Activated CD4-positive, alpha-beta memory T cell treated with anti-CD3 and anti-CD28 coated beads, Interleukin-2, amount 10 ng/mL, durations not matched to agents 7 days and 5 days (primary cell): ENCODE measurements around the gene BBS9. TPM values are rescaled to one million over a fixed set of nuclear protein-coding genes. Genes with fewer than 3 reads are reported as not detected.
A peak's percentile ranks its signal among the peaks of the same experiment; 100 is the strongest.
"Not testable (repeated sequence)": the region's sequence is repeated elsewhere in the genome, so short reads cannot be mapped to it uniquely, and the experiment has no call there.

Experiments
- CTCF ChIA-PET: fragments of 350-600 bp; sonication (Branson Sonifier 250); formaldehyde crosslinking; loops from one replicate; lab custom pipeline; 2021; ENCODE audit warnings: antibody characterized with exemption, inconsistent platforms; lab: Charles Lee
- POLR2A ChIA-PET: fragments of 350-600 bp; sonication (Branson Sonifier 250); formaldehyde crosslinking; loops from one replicate; lab custom pipeline; 2021; ENCODE audit warnings: antibody characterized with exemption; lab: Charles Lee
- DNase-seq: peaks from one replicate; pipeline ENCODE4 v3.0.0-alpha.2; 2020
- H3K27ac Mint-ChIP-seq: one replicate; pipeline ENCODE4 v1.8.0; 2021; ENCODE audit warnings: mild to moderate bottlenecking, mixed read lengths
- H3K27me3 Mint-ChIP-seq: one replicate; pipeline ENCODE4 v1.8.0; 2021; ENCODE audit warnings: mixed read lengths
- H3K36me3 Mint-ChIP-seq: one replicate; pipeline ENCODE4 v1.8.0; 2021; ENCODE audit warnings: low read depth, mixed read lengths
- H3K4me1 Mint-ChIP-seq: one replicate; pipeline ENCODE4 v1.8.0; 2021; ENCODE audit warnings: mixed read lengths
- H3K4me3 Mint-ChIP-seq: one replicate; pipeline ENCODE4 v1.8.0; 2021; ENCODE audit warnings: mild to moderate bottlenecking, mixed read lengths
- H3K9me3 Mint-ChIP-seq: one replicate; pipeline ENCODE4 v1.8.0; 2021; ENCODE audit warnings: mixed read lengths
- total RNA-seq, 2 experiments: library from RNA; stranded (reverse); gene quantifications; one replicate each; pipeline ENCODE4 v1.2.3, GENCODE V29; 2021

Gene BBS9
- total RNA-seq, 2 experiments from 2014 or later, result 13.7 to 14.0 TPM

DNA sequence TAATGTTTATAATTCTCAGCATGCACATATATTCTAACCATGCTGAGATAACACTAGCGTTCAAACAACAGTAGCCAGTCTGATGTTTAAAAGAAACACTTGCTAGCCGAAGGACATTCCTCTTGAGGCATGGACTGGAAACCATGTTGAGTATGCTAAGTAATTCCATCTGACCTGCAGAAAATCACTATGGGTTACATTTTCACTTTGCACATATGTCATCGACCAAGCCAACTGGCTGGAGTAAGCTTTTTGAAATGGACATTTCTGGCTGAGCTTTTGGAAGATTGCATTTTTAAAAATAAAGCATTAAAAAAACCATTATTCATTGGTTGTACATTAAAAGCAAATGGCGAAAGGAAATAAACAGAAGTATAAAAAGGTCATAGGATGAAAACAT, 88.2 kb downstream of the BBS9 start:
- Mint-ChIP-seq H3K27ac (no peak overlapping the region), H3K9me3 (peaks cover 3% of the 10 kb centered on the region), H3K4me1 (no peaks in the 10 kb centered on the region), H3K4me3 (no peak overlapping the region), H3K36me3 (peaks cover 3% of the 10 kb centered on the region), H3K27me3 (no peaks in the 10 kb centered on the region)
- CTCF ChIA-PET, result no interaction called here
- no peak for DNase-seq
- POLR2A ChIA-PET, result no interaction called here

DNA sequence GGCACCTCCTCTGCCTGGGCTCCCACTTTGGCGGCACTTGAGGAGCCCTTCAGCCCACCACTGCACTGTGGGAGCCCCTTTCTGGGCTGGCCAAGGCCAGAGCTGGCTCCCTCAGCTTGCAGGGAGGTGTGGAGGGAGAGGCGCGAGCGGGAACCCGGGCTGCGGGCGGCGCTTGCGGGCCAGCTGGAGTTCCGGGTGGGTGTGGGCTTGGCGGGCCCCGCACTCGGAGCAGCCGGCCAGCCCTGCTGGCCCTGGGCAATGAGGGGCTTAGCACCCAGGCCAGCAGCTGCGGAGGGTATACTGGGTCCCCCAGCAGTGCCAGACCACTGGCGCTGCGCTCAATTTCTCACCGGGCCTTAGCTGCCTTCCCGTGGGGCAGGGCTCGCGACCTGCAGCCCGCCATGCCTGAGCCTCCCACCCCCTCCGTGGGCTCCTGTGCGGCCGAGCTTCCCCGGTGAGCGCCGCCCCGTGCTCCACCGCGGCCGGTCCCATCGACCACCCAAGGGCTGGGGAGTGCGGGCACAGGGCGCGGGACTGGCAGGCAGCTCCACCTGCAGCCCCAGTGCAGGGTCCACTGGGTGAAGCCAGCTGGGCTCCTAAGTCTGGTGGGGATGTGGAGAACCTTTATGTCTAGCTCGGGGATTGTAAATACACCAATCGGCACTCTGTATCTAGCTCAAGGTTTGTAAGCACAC, 89.6 kb downstream of the BBS9 start:
- H3K4me3 Mint-ChIP-seq, H3K9me3 Mint-ChIP-seq, H3K27ac Mint-ChIP-seq, H3K27me3 Mint-ChIP-seq, H3K4me1 Mint-ChIP-seq, CTCF ChIA-PET, POLR2A ChIA-PET, DNase-seq, H3K36me3 Mint-ChIP-seq: not testable (repeated sequence)

DNA sequence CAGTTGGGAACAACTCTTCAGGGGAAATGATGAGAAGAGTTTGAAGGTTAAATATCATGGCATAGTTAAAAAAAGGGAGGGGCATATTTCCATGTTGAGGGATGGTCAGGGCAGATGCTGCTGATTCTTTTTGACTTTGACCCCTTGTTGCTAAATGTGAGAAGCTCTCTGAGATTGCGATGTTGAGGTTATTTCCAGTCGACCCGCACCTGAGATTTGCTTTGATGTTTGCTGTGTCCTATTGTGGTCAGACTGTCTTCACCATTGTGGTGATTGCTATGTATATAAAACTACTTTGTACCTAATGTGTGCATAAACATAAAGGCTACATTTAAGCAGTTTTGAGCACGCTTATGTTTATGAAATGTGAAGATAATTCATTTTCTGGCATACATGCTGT, 90.9 kb downstream of the BBS9 start:
- no peaks in the 10 kb centered on the region for H3K36me3 Mint-ChIP-seq
- no peak overlapping the region for H3K4me3 Mint-ChIP-seq
- H3K4me1 Mint-ChIP-seq, result no peaks in the 10 kb centered on the region
- no peak overlapping the region for H3K27ac Mint-ChIP-seq
- ChIA-PET CTCF (no interaction called here), POLR2A (no interaction called here)
- no peak for DNase-seq
- no peaks in the 10 kb centered on the region for H3K27me3 Mint-ChIP-seq
- no peaks in the 10 kb centered on the region for H3K9me3 Mint-ChIP-seq

DNA sequence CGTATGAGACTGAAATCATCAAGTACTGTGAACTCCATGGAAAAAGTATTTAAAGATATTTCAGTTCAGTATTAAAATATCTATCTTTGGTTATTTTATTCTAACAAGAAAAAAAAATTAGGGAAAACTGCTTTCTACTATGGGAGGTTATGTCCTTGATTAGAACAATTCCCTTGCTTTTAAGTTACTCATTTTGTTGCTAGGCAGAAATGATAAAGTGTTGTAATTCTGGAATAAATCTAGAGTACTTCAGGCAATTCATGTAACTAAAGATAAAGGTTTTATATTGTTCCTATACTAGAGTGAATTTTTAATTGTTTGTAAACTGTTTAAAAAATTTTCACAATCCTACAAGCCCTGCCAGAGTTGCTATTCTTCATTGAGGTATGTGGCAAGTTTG, 92.0 kb downstream of the BBS9 start:
- CTCF ChIA-PET, result no interaction called here
- POLR2A ChIA-PET, result no interaction called here
- Mint-ChIP-seq H3K27me3 (no peaks in the 10 kb centered on the region), H3K36me3 (no peaks in the 10 kb centered on the region), H3K4me1 (no peaks in the 10 kb centered on the region), H3K4me3 (no peak overlapping the region), H3K27ac (no peak overlapping the region), H3K9me3 (no peaks in the 10 kb centered on the region)
- no peak for DNase-seq

DNA sequence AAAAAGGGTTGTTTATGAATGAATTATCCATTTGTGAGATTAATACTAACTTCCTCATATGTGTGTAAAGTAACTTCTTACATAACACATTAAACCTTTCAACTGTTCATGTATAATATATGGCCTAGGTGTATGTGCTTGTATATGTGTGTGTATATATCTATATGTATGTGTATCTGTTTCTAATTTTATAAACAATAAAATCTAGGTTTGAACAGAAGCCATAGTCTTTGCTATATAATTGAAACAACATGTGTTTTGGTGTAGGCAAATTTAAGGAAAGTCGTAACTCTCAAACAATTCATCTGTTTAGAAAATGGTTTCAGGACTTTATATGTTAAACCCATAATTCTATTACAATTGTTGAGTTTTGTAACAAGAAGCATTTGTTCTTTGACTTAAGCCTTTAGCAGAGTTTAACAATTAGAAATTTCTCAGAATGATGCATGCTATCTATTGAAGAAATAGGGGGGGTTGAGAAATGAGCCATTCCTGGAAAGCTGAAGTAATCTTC, 103.3 kb downstream of the BBS9 start:
- ChIA-PET POLR2A (no interaction called here), CTCF (no interaction called here)
- Mint-ChIP-seq H3K36me3 (no peaks in the 10 kb centered on the region), H3K4me3 (no peak overlapping the region), H3K27me3 (no peaks in the 10 kb centered on the region), H3K27ac (no peak overlapping the region), H3K4me1 (peaks cover 2% of the 10 kb centered on the region), H3K9me3 (no peaks in the 10 kb centered on the region)
- no peak for DNase-seq

- Mint-ChIP-seq H3K4me1 (peaks cover 2% of the 10 kb centered on the region), H3K9me3 (no peaks in the 10 kb centered on the region), H3K4me3 (no peak overlapping the region), H3K27ac (no peak overlapping the region), H3K36me3 (no peaks in the 10 kb centered on the region), H3K27me3 (no peaks in the 10 kb centered on the region)
- ChIA-PET CTCF (interaction anchor here (0.6 to 1.2 kb wide), 2 partner anchors 9 to 48 kb away, joined by 3 to 6 read pairs; no protein-coding TSS in a partner anchor), POLR2A (no interaction called here)
- DNase-seq, result no peak
These were observed 104.3 kb downstream of the BBS9 start for GRCh38 chr7:33233659-33234058.

DNA sequence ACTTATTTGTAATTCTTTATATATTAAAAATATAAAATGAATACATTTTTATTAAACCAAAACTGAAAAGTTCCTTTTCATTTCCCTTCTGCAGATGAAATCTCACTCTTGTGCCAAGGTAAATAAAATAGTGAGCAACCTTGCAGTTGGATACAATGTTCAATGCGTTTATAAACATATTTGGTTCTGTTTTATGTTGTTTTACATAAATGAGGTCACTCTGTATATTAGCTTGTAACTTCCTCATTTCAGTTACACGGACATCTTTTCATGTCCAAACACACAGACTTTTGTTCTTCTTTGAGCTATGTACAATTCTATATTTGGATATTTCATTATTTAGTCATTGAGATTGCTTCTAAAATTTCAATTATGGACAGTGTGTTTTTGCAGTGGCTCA, 107.7 kb downstream of the BBS9 start:
- no peak overlapping the region for H3K27ac Mint-ChIP-seq
- POLR2A ChIA-PET, result no interaction called here
- CTCF ChIA-PET, result no interaction called here
- no peak overlapping the region for H3K4me3 Mint-ChIP-seq
- no peak for DNase-seq
- no peaks in the 10 kb centered on the region for H3K36me3 Mint-ChIP-seq
- no peaks in the 10 kb centered on the region for H3K27me3 Mint-ChIP-seq
- peaks cover 2% of the 10 kb centered on the region for H3K4me1 Mint-ChIP-seq
- no peaks in the 10 kb centered on the region for H3K9me3 Mint-ChIP-seq

- no peak overlapping the region for H3K27ac Mint-ChIP-seq
- no peaks in the 10 kb centered on the region for H3K9me3 Mint-ChIP-seq
- ChIA-PET CTCF (interaction anchor here (1.0 kb wide), 1 partner anchor 689 kb away, joined by 6 read pairs; no protein-coding TSS in a partner anchor), POLR2A (no interaction called here)
- H3K4me3 Mint-ChIP-seq, result no peak overlapping the region
- H3K36me3 Mint-ChIP-seq, result no peaks in the 10 kb centered on the region
- DNase-seq, result no peak
- H3K4me1 Mint-ChIP-seq, result no peaks in the 10 kb centered on the region
- H3K27me3 Mint-ChIP-seq, result no peaks in the 10 kb centered on the region
These were observed 114.0 kb downstream of the BBS9 start for GRCh38 chr7:33243319-33243881.

DNA sequence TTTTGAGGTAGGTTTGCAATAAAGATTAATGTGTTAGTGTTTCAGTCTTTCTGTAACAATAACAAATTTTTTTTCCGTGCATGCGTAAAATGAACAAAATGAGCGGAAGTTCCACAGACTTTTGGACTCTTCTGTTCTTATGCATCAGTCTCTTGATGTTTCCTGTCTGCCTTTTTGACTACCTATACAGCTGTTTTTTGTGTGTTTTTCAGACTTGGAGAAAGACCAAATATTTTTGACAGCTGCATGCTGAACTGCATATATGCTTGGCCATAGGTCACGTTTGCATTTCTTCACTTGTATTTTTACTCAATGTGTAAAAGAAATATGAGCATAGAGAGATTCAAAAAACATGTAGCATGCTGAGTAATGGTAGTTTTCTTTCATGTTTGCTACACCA, 119.3 kb downstream of the BBS9 start:
- DNase-seq, result no peak
- Mint-ChIP-seq H3K27ac (no peak overlapping the region), H3K4me1 (no peaks in the 10 kb centered on the region), H3K4me3 (no peak overlapping the region), H3K36me3 (no peaks in the 10 kb centered on the region), H3K9me3 (peaks cover 4% of the 10 kb centered on the region), H3K27me3 (no peaks in the 10 kb centered on the region)
- ChIA-PET CTCF (interaction anchor here (0.6 kb wide), 1 partner anchor 506 kb away, joined by 4 read pairs; no protein-coding TSS in a partner anchor), POLR2A (no interaction called here)

- no peaks in the 10 kb centered on the region for H3K36me3 Mint-ChIP-seq
- ChIA-PET CTCF (no interaction called here), POLR2A (no interaction called here)
- DNase-seq, result no peak
- no peaks in the 10 kb centered on the region for H3K4me1 Mint-ChIP-seq
- H3K27ac Mint-ChIP-seq, result no peak overlapping the region
- no peak overlapping the region for H3K4me3 Mint-ChIP-seq
- no peaks in the 10 kb centered on the region for H3K27me3 Mint-ChIP-seq
- H3K9me3 Mint-ChIP-seq, result peaks cover 4% of the 10 kb centered on the region
These were observed 121.1 kb downstream of the BBS9 start for GRCh38 chr7:33250421-33250871.

- no peaks in the 10 kb centered on the region for H3K27me3 Mint-ChIP-seq
- H3K4me1 Mint-ChIP-seq, result no peaks in the 10 kb centered on the region
- no peak for DNase-seq
- no peak overlapping the region for H3K27ac Mint-ChIP-seq
- POLR2A ChIA-PET, result no interaction called here
- H3K36me3 Mint-ChIP-seq, result no peaks in the 10 kb centered on the region
- CTCF ChIA-PET, result interaction anchor here (0.6 kb wide), 1 partner anchor 26 kb away, joined by 4 read pairs; no protein-coding TSS in a partner anchor
- H3K4me3 Mint-ChIP-seq, result no peak overlapping the region
- peaks cover 4% of the 10 kb centered on the region for H3K9me3 Mint-ChIP-seq
These were observed 121.9 kb downstream of the BBS9 start for GRCh38 chr7:33251301-33251700.

DNA sequence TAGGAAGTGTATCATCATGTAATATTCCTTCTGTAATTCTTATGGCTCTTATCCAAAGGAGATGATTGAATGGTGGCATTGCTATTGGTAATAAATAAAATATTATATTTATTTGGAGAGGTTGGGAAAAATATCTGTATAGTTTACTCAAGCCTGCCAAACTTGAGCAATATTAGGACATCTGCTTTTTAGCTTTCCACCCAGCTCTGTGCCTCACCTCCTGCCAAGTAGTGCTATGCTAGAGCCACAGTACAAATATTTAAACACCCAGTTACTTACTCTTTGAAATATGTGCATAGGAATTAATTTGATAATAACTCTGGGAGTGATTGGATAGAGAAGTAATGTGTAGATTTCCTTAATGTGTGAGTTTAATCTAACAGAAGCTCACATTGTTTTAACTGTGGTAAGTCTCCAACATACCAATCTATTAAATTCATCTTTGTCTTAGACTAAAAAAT, 129.2 kb downstream of the BBS9 start:
- no peak overlapping the region for H3K27ac Mint-ChIP-seq
- peaks cover 13% of the 10 kb centered on the region for H3K4me1 Mint-ChIP-seq
- no peak for DNase-seq
- H3K4me3 Mint-ChIP-seq, result no peak overlapping the region
- H3K9me3 Mint-ChIP-seq, result no peaks in the 10 kb centered on the region
- POLR2A ChIA-PET, result no interaction called here
- CTCF ChIA-PET, result no interaction called here
- H3K36me3 Mint-ChIP-seq, result no peaks in the 10 kb centered on the region
- H3K27me3 Mint-ChIP-seq, result no peaks in the 10 kb centered on the region

DNA sequence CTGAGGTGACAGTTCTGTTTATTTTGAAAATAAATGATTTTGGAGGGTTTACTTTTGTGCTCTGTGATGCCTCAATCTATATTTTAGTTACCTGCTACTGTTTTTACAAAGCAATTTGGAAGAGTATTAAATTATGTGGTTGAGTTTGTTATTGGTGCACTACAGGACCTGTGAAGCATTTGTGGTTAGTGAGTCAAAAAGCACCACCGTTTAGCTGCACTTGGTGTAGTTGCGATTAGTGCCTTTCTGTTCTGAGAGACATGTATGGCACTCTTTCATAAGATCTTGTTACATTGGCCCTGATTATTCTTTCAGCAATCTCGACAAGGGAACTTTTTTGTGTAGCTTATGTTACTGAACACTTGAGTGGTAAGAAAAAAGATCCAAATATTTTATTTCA, 132.2 kb downstream of the BBS9 start:
- Mint-ChIP-seq H3K4me3 (no peak overlapping the region), H3K4me1 (peaks cover 13% of the 10 kb centered on the region), H3K27ac (no peak overlapping the region), H3K36me3 (no peaks in the 10 kb centered on the region), H3K9me3 (no peaks in the 10 kb centered on the region), H3K27me3 (no peaks in the 10 kb centered on the region)
- ChIA-PET POLR2A (no interaction called here), CTCF (no interaction called here)
- DNase-seq, result peak; percentile 20
